Activated CD8-positive, alpha-beta memory T cell treated with anti-CD3 and anti-CD28 coated beads, Interleukin-2, amount 10 ng/mL, durations not matched to agents 7 days and 5 days (primary cell): ENCODE measurements around the gene IFITM2. TPM values are rescaled to one million over a fixed set of nuclear protein-coding genes. Genes with fewer than 3 reads are reported as not detected.
"Not testable (repeated sequence)": the region's sequence is repeated elsewhere in the genome, so short reads cannot be mapped to it uniquely, and the experiment has no call there.

Experiments
- ATAC-seq: fragments of 150-1000 bp; cut with Tn5 transposase; one replicate; pipeline ENCODE4 v1.10.0; 2021; ENCODE audit warnings: moderate library complexity
- CTCF ChIA-PET: fragments of 350-600 bp; sonication (Branson Sonifier 250); formaldehyde crosslinking; loops from one replicate; lab custom pipeline; 2021; ENCODE audit warnings: antibody characterized with exemption; lab: Charles Lee
- DNase-seq: peaks from one replicate; pipeline ENCODE4 v3.0.0-alpha.2; 2020
- H3K27ac Mint-ChIP-seq: one replicate; pipeline ENCODE4 v1.8.0; 2021; ENCODE audit warnings: mild to moderate bottlenecking, mixed read lengths
- H3K27me3 Mint-ChIP-seq: one replicate; pipeline ENCODE4 v1.8.0; 2021; ENCODE audit warnings: mixed read lengths
- H3K36me3 Mint-ChIP-seq: one replicate; pipeline ENCODE4 v1.8.0; 2021; ENCODE audit warnings: mild to moderate bottlenecking, mixed read lengths
- H3K4me1 Mint-ChIP-seq: one replicate; pipeline ENCODE4 v1.8.0; 2021; ENCODE audit warnings: mixed read lengths
- H3K4me3 Mint-ChIP-seq: one replicate; pipeline ENCODE4 v1.8.0; 2021; ENCODE audit warnings: mild to moderate bottlenecking, moderate library complexity, mixed read lengths
- H3K9me3 Mint-ChIP-seq: one replicate; pipeline ENCODE4 v1.8.0; 2022; ENCODE audit warnings: low read depth, mixed read lengths
- total RNA-seq, 2 experiments: library from RNA; stranded (reverse); gene quantifications; one replicate each; pipeline ENCODE4 v1.2.3, GENCODE V29; 2021

The IFITM2 gene
- total RNA-seq, 2 experiments from 2014 or later: 646 to 1,401 TPM

GRCh38 chr11:311013-311748 is 3.6 kb downstream of the IFITM2 start:
- CTCF ChIA-PET: interaction anchor here (1.4 to 2.1 kb wide), 3 partner anchors 15 to 44 kb away, joined by 5 to 12 read pairs (median 7); no protein-coding TSS in a partner anchor
- H3K27me3 Mint-ChIP-seq, H3K9me3 Mint-ChIP-seq, DNase-seq: not testable (repeated sequence)
- Mint-ChIP-seq H3K27ac (peak overlapping the region; percentile 99), H3K4me3 (peak overlapping the region; percentile 97), H3K36me3 (peaks cover 42% of the 10 kb centered on the region), H3K4me1 (peaks cover 37% of the 10 kb centered on the region)
- ATAC-seq: peak; percentile 10

GRCh38 chr11:312092-312816 is 4.6 kb downstream of the IFITM2 start:
- Mint-ChIP-seq H3K36me3 (peaks cover 53% of the 10 kb centered on the region), H3K27me3 (no peaks in the 10 kb centered on the region), H3K4me3 (peak overlapping the region; percentile 97), H3K4me1 (peaks cover 38% of the 10 kb centered on the region), H3K27ac (peak overlapping the region; percentile 99), H3K9me3 (no peaks in the 10 kb centered on the region)
- no peak for DNase-seq
- CTCF ChIA-PET: interaction anchor here (1.2 to 2.1 kb wide), 4 partner anchors 14 to 103 kb away, joined by 4 to 12 read pairs (median 6); partner anchors contain the start of gene SIGIRR
- ATAC-seq: no peak

- Mint-ChIP-seq H3K4me3 (peak overlapping the region; percentile 97), H3K27ac (peak overlapping the region; percentile 99), H3K9me3 (no peaks in the 10 kb centered on the region), H3K4me1 (peaks cover 38% of the 10 kb centered on the region), H3K36me3 (peaks cover 55% of the 10 kb centered on the region), H3K27me3 (no peaks in the 10 kb centered on the region)
- ATAC-seq (no peak), DNase-seq (no peak)
- CTCF ChIA-PET: interaction anchor here (1.8 to 2.1 kb wide), 2 partner anchors 13 to 42 kb away, joined by 7 to 12 read pairs; no protein-coding TSS in a partner anchor
These were observed 5.7 kb downstream of the IFITM2 start for GRCh38 chr11:313304-313786.

- H3K4me3 Mint-ChIP-seq: peak within 1 kb of the TSS; percentile 97
- H3K9me3 Mint-ChIP-seq: no peaks in the 10 kb centered on the region
- peaks cover 38% of the 10 kb centered on the region for H3K4me1 Mint-ChIP-seq
- H3K27me3 Mint-ChIP-seq: no peaks in the 10 kb centered on the region
- peak within 1 kb of the TSS; percentile 99 for H3K27ac Mint-ChIP-seq
- peak; percentile 89 for DNase-seq
- CTCF ChIA-PET: no interaction called here
- peaks cover 50% of the 10 kb centered on the region for H3K36me3 Mint-ChIP-seq
- ATAC-seq: peak; percentile 48
These were observed 6.4 kb downstream of the IFITM2 start, which contains the start of gene IFITM1 for GRCh38 chr11:313787-314553. IFITM1 (plus strand) TSS chr11:314040; CDS start chr11:314171, 131 bp downstream.

GRCh38 chr11:314554-314875 is 6.9 kb downstream of the IFITM2 start:
- Mint-ChIP-seq H3K4me1 (peaks cover 35% of the 10 kb centered on the region), H3K4me3 (peak overlapping the region; percentile 97), H3K27ac (peak overlapping the region; percentile 99), H3K36me3 (peaks cover 46% of the 10 kb centered on the region)
- H3K9me3 Mint-ChIP-seq, ATAC-seq, CTCF ChIA-PET, H3K27me3 Mint-ChIP-seq, DNase-seq: not testable (repeated sequence)

GRCh38 chr11:315051-315481 is 7.5 kb downstream of the IFITM2 start:
- CTCF ChIA-PET: interaction anchor here (1.1 to 3.6 kb wide), 3 partner anchors 40 to 82 kb away, joined by 3 to 17 read pairs (median 5); no protein-coding TSS in a partner anchor
- DNase-seq (no peak), ATAC-seq (no peak)
- Mint-ChIP-seq H3K4me1 (peaks cover 37% of the 10 kb centered on the region), H3K9me3 (no peaks in the 10 kb centered on the region), H3K27me3 (no peaks in the 10 kb centered on the region), H3K27ac (peak overlapping the region; percentile 99), H3K36me3 (peaks cover 44% of the 10 kb centered on the region), H3K4me3 (peak overlapping the region; percentile 97)

- Mint-ChIP-seq H3K27me3 (no peaks in the 10 kb centered on the region), H3K9me3 (no peaks in the 10 kb centered on the region), H3K27ac (peak overlapping the region; percentile 99), H3K36me3 (peaks cover 48% of the 10 kb centered on the region), H3K4me1 (peaks cover 41% of the 10 kb centered on the region), H3K4me3 (peak overlapping the region; percentile 97)
- CTCF ChIA-PET: interaction anchor here (1.1 to 3.6 kb wide), 5 partner anchors 10 to 81 kb away, joined by 3 to 31 read pairs (median 5); partner anchors contain the start of gene IFITM2
- DNase-seq (no peak), ATAC-seq (no peak)
These were observed 7.9 kb downstream of the IFITM2 start for GRCh38 chr11:315516-315994.

- H3K27me3 Mint-ChIP-seq: no peaks in the 10 kb centered on the region
- ATAC-seq (no peak), DNase-seq (peak; percentile 77)
- H3K27ac Mint-ChIP-seq: peak overlapping the region; percentile 91
- H3K9me3 Mint-ChIP-seq: no peaks in the 10 kb centered on the region
- peaks cover 48% of the 10 kb centered on the region for H3K36me3 Mint-ChIP-seq
- peaks cover 46% of the 10 kb centered on the region for H3K4me1 Mint-ChIP-seq
- peak overlapping the region; percentile 97 for H3K4me3 Mint-ChIP-seq
- CTCF ChIA-PET: interaction anchor here (0.6 to 3.6 kb wide), 13 partner anchors 7 to 133 kb away, joined by 3 to 31 read pairs (median 5); partner anchors contain the start of genes BET1L, IFITM2, PGGHG and RIC8A
These were observed 8.6 kb downstream of the IFITM2 start for GRCh38 chr11:316031-316701.

GRCh38 chr11:316891-317301 is 9.3 kb downstream of the IFITM2 start:
- CTCF ChIA-PET: interaction anchor here (0.6 to 3.6 kb wide), 14 partner anchors 8 to 132 kb away, joined by 3 to 31 read pairs (median 4); partner anchors contain the start of genes BET1L, IFITM2, PGGHG and RIC8A
- H3K36me3 Mint-ChIP-seq: peaks cover 48% of the 10 kb centered on the region
- peak overlapping the region; percentile 97 for H3K4me3 Mint-ChIP-seq
- DNase-seq (no peak), ATAC-seq (no peak)
- H3K9me3 Mint-ChIP-seq: no peaks in the 10 kb centered on the region
- peaks cover 43% of the 10 kb centered on the region for H3K4me1 Mint-ChIP-seq
- H3K27me3 Mint-ChIP-seq: no peaks in the 10 kb centered on the region
- peak overlapping the region; percentile 91 for H3K27ac Mint-ChIP-seq

GRCh38 chr11:317668-318404 is 10.2 kb downstream of the IFITM2 start:
- Mint-ChIP-seq H3K27ac (peak overlapping the region; percentile 91), H3K4me3 (peak overlapping the region; percentile 97), H3K36me3 (peaks cover 48% of the 10 kb centered on the region), H3K4me1 (peaks cover 38% of the 10 kb centered on the region)
- not testable (repeated sequence) for DNase-seq, H3K9me3 Mint-ChIP-seq, H3K27me3 Mint-ChIP-seq
- CTCF ChIA-PET: interaction anchor here (1.1 to 3.6 kb wide), 9 partner anchors 9 to 131 kb away, joined by 3 to 31 read pairs (median 6); partner anchors contain the start of genes BET1L, IFITM2, PGGHG and RIC8A
- ATAC-seq: peak; percentile 0

- peak; percentile 22 for ATAC-seq
- H3K27me3 Mint-ChIP-seq, DNase-seq, H3K9me3 Mint-ChIP-seq, H3K27ac Mint-ChIP-seq: not testable (repeated sequence)
- H3K4me1 Mint-ChIP-seq: peaks cover 32% of the 10 kb centered on the region
- CTCF ChIA-PET: interaction anchor here (2.1 to 3.6 kb wide), 3 partner anchors 9 to 36 kb away, joined by 6 to 31 read pairs (median 17); partner anchors contain the start of gene IFITM2
- peaks cover 48% of the 10 kb centered on the region for H3K36me3 Mint-ChIP-seq
- peak overlapping the region; percentile 76 for H3K4me3 Mint-ChIP-seq
These were observed 10.9 kb downstream of the IFITM2 start for GRCh38 chr11:318405-319120.
